Endothelial cell of umbilical vein (primary cell): ENCODE measurements around the gene KCNS3. TPM values are rescaled to one million over a fixed set of nuclear protein-coding genes. Genes with fewer than 3 reads are reported as not detected.

Experiments used
- BruUV-seq: library from RNA; stranded (reverse); fragments of 400-500 nt; replicated peaks from 2 replicates; lab custom pipeline; 2021; lab: Mats Ljungman, UMichigan
- CTCF ChIA-PET: fragments of 300-600, 350-600 bp; sonication (Branson Sonifier 250); formaldehyde crosslinking; loops from one replicate; lab custom pipeline; 2021; ENCODE audit warnings: antibody characterized with exemption, inconsistent platforms; lab: Charles Lee
- POLR2A ChIA-PET: fragments of 300-600, 350-600 bp; sonication (Branson Sonifier 250); formaldehyde crosslinking; loops from one replicate; lab custom pipeline; 2021; ENCODE audit warnings: antibody characterized with exemption, inconsistent platforms; lab: Charles Lee
- DNase-seq: peaks from one replicate; pipeline ENCODE4 v3.0.0-alpha.2; 2011; ENCODE audit warnings: low read depth, low spot score
- FAIRE-seq: peaks from 2 replicates; lab custom pipeline; 2011; peaks lifted over from hg19 to GRCh38; lab: Jason Lieb, UNC
- H2AFZ ChIP-seq: 2 replicates; pipeline ENCODE4 v1.6.0; 2012; ENCODE audit warnings: low read depth, low read length, control low read depth, inconsistent platforms
- H3K27ac ChIP-seq: 2 replicates; pipeline ENCODE4 v1.5.1; 2011; ENCODE audit warnings: low read depth, mild to moderate bottlenecking, control low read depth, low read length, moderate library complexity; ENCODE audit not compliant: insufficient read depth
- H3K27me3 ChIP-seq, 2 experiments: 2 replicates each; pipeline versions ENCODE4 v1.6.0 to v1.6.1; 2011; ENCODE audit warnings: low read length in 2 of 2, mixed read lengths in 1 of 2; ENCODE audit not compliant: control insufficient read depth in 2 of 2, insufficient read depth in 2 of 2
- H3K36me3 ChIP-seq, 2 experiments: 2 replicates in 1 of 2; 3 replicates in 1 of 2; pipeline ENCODE4 v1.5.1; 2011; ENCODE audit warnings: low read length in 2 of 2, mild to moderate bottlenecking in 1 of 2, moderate library complexity in 1 of 2; ENCODE audit not compliant: control insufficient read depth in 2 of 2, insufficient read depth in 2 of 2; ENCODE audit errors: extremely low read depth in 1 of 2
- H3K4me1 ChIP-seq: 3 replicates; pipeline ENCODE4 v1.5.1; 2011; ENCODE audit warnings: mild to moderate bottlenecking, low read length; ENCODE audit not compliant: control insufficient read depth, insufficient read depth; ENCODE audit errors: extremely low read depth
- H3K4me2 ChIP-seq: 2 replicates; pipeline ENCODE4 v1.6.1; 2011; ENCODE audit warnings: low read length, control low read depth, mixed read lengths; ENCODE audit not compliant: insufficient read depth
- H3K4me3 ChIP-seq, 3 experiments: fragments of 200-600 bp in 1 of 3; sonication (generic), shearing (Covaris generic) in 1 of 3; replicated peaks in 1 of 3; 2 replicates each; pipeline ENCODE4 v1.5.1; 2011 to 2016; ENCODE audit warnings: control low read depth in 3 of 3, low read length in 3 of 3, mild to moderate bottlenecking in 2 of 3, inconsistent platforms in 1 of 3, low read depth in 1 of 3, moderate library complexity in 1 of 3; ENCODE audit not compliant: insufficient read depth in 1 of 3
- H3K79me2 ChIP-seq: 2 replicates; pipeline ENCODE4 v1.6.0; 2012; ENCODE audit warnings: low read length, inconsistent platforms; ENCODE audit not compliant: control insufficient read depth, insufficient read depth
- H3K9ac ChIP-seq: replicated peaks from 2 replicates; pipeline ENCODE3; 2011; ENCODE audit warnings: low read length, control low read depth; ENCODE audit not compliant: insufficient read depth; ENCODE audit errors: extremely low read depth
- H3K9me1 ChIP-seq: replicated peaks from 3 replicates; pipeline ENCODE4 v1.6.0; 2011; ENCODE audit warnings: mild to moderate bottlenecking, low read length; ENCODE audit not compliant: control insufficient read depth, insufficient read depth; ENCODE audit errors: extremely low read depth
- H3K9me3 ChIP-seq: replicated peaks from 2 replicates; pipeline ENCODE4 v1.5.1; 2012; ENCODE audit warnings: low read length, inconsistent platforms; ENCODE audit not compliant: control insufficient read depth, insufficient read depth
- H4K20me1 ChIP-seq: replicated peaks from 2 replicates; pipeline ENCODE3; 2011; ENCODE audit warnings: mild to moderate bottlenecking, low read length; ENCODE audit not compliant: control insufficient read depth, insufficient read depth; ENCODE audit errors: extremely low read depth
- CTCF ChIP-seq, 2 donors: IDR thresholded peaks; 1 replicate in 1 of 2; 2 replicates in 1 of 2; pipeline ENCODE4 v1.5.1; 2011; ENCODE audit warnings: low read length in 2 of 2, mild to moderate bottlenecking in 2 of 2, moderate library complexity in 2 of 2, control low read depth in 1 of 2, inconsistent platforms in 1 of 2, low read depth in 1 of 2; ENCODE audit not compliant: insufficient read depth in 1 of 2; ENCODE audit errors: extremely low read depth in 1 of 2
- EZH2 ChIP-seq: IDR thresholded peaks from 2 replicates; pipeline ENCODE4 v1.6.1; 2012; ENCODE audit warnings: borderline replicate concordance, low read depth, mild to moderate bottlenecking, moderate library complexity, low read length, inconsistent platforms; ENCODE audit not compliant: severe bottlenecking
- FOS ChIP-seq: IDR thresholded peaks from 2 replicates; pipeline ENCODE4 v1.6.1; 2011; ENCODE audit warnings: mild to moderate bottlenecking, low read length, moderate library complexity, borderline replicate concordance; ENCODE audit not compliant: insufficient read depth
- GATA2 ChIP-seq: IDR thresholded peaks from 2 replicates; pipeline ENCODE4 v1.7.0; 2011; ENCODE audit warnings: low read depth, mild to moderate bottlenecking, moderate library complexity, mixed read lengths, low read length; ENCODE audit not compliant: insufficient read length, insufficient read depth
- JUN ChIP-seq: IDR thresholded peaks from 2 replicates; pipeline ENCODE4 v1.6.1; 2011; ENCODE audit warnings: borderline replicate concordance, low read depth; ENCODE audit not compliant: insufficient read length, insufficient read depth
- MAX ChIP-seq: IDR thresholded peaks from 2 replicates; pipeline ENCODE4 v1.6.1; 2011; ENCODE audit not compliant: insufficient read depth, insufficient read length
- MYC ChIP-seq: IDR thresholded peaks from one replicate; pipeline ENCODE4 v1.6.1; 2011; ENCODE audit warnings: mild to moderate bottlenecking, low read depth, low read length
- POLR2A ChIP-seq: IDR thresholded peaks from 2 replicates; pipeline ENCODE4 v1.6.1; 2012; ENCODE audit warnings: low read depth, mild to moderate bottlenecking, control low read depth, low read length
- POLR2AphosphoS5 ChIP-seq: IDR thresholded peaks from 2 replicates; pipeline ENCODE4 v1.6.1; 2012; ENCODE audit warnings: low read depth, mild to moderate bottlenecking, control low read depth, low read length, moderate library complexity; ENCODE audit not compliant: insufficient read depth
- dilution Hi-C: fragments of 300-500 bp; cut with MboI; formaldehyde crosslinking; loops from one replicate; pipeline ENCODE4 v1.15.0; 2019; ENCODE audit warnings: low sequenced_read_pairs; ENCODE audit not compliant: extremely low pct_ligation_motif_present
- intact Hi-C: fragments of 100-400 bp; cut with micrococcal nuclease; formaldehyde crosslinking; loops from one replicate; pipeline ENCODE4 v1.10.0; 2022
- polyA plus RNA-seq, 4 experiments: library from polyadenylated mRNA; depleted of rRNA in 3 of 4; stranded (reverse) in 3 of 4; unstranded in 1 of 4; fragments of >200 nt; gene quantifications; 2 replicates each; pipeline versions ENCODE4 v1.2.1 to v1.2.3, GENCODE V29; 2011 to 2012; ENCODE audit warnings: missing spikeins in 1 of 4
- total RNA-seq: library from RNA; stranded (reverse); gene quantifications from 2 replicates; pipeline ENCODE4 v1.2.3, GENCODE V29; 2021

The KCNS3 gene
- total and polyA plus RNA-seq, 2 donors (not counting 3 experiments of a cell fraction or from before 2014, with no cell fraction given) = 0.75 to 2.4 TPM

GRCh38 chr2:17910980-17911379, 32.5 kb downstream of the KCNS3 start:
- CTCF ChIA-PET = no interaction called here
- no peak for TF ChIP-seq POLR2AphosphoS5
- no peak for TF ChIP-seq JUN
- TF ChIP-seq CTCF (IDR thresholded peaks at IDR 0.05; ENCODE audit: extremely low read depth in 1 of 2, insufficient read depth in 1 of 2, low read depth in 1 of 2, low read length in 2 of 2) = no peak
- TF ChIP-seq FOS = no peak
- no peak for TF ChIP-seq POLR2A
- no peak for TF ChIP-seq GATA2
- no peak for TF ChIP-seq MYC
- TF ChIP-seq EZH2 = no peak
- TF ChIP-seq MAX = no peak
- Histone ChIP-seq H3K4me2 (no peak overlapping the region), H3K27me3 (no peaks in the 10 kb centered on the region), H3K4me1 (no peaks in the 10 kb centered on the region), H3K9ac (no peak overlapping the region), H3K9me3 (no peaks in the 10 kb centered on the region), H3K9me1 (no peaks in the 10 kb centered on the region), H3K79me2 (no peaks in the 10 kb centered on the region), H2AFZ (no peak overlapping the region), H3K36me3 (no peaks in the 10 kb centered on the region), H3K4me3 (no peak overlapping the region), H4K20me1 (no peaks in the 10 kb centered on the region), H3K27ac (no peak overlapping the region)
- no peak for DNase-seq
- intact Hi-C loops = no loop called here
- dilution Hi-C loops = no loop called here
- no TSS peak for BruUV-seq
- POLR2A ChIA-PET = no interaction called here
- no peak for FAIRE-seq
